Measurements from ENCODE around the gene TGFB1.

Gene TGFB1

DNA sequence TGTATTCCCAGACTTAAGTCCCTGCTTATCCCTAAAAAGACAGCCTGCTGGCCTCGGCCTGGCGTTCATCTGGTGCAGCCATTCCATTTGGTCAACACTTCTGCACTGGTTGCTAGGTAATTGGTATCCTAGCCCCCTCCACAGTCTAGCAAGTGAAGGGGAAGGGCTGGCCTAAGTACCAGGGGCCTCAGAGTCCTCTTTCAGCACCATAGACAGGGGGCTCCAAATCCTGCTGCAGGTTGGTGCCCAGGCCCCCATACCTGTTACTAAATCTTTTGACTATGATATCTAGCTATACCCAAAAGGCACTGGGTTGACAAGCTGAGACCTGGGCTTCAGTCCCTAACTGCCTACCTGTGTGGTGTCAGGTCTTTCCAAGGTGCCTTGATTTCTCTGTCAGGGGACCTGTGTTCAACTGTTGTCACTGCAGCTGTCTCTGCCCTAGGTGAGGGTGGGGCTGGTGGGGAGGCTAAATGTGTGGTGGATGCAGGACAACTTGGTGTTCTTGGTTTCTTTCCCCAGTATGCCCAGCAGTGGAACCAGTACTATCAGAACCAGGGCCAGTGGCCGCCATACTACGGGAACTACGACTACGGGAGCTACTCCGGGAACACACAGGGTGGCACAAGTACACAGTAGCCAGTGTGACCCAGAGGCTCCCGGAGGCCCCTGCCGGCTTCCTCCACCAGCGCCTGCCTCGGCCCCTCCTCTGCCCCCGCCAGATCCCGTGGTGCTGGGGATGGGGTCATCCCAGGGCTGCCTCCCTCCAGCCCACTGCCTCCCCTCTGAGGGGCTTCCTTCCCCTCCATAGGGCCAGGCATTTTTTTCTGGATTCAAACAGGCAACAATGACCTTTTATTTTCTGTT, 47.6 kb downstream of the TGFB1 start:
- Histone ChIP-seq H3K36me3 (ENCODE audit: insufficient read depth, low read length) (peaks cover 70% of the 10 kb centered on the region), H3K4me3 (ENCODE audit: low read depth in 1 of 2, low read length in 2 of 2) (no peak overlapping the region), H3K27ac (ENCODE audit: low read depth, low read length) (no peak overlapping the region), H3K27me3 (ENCODE audit: control insufficient read depth in 1 of 2, insufficient read depth in 2 of 2, low read length in 2 of 2) (no peaks in the 10 kb centered on the region), H3K4me1 (ENCODE audit: insufficient read depth, low read length) (peaks cover 26% of the 10 kb centered on the region), H3K9ac (ENCODE audit: low read length) (no peak overlapping the region), H3K9me3 (ENCODE audit: low read length) (no peaks in the 10 kb centered on the region)

DNA sequence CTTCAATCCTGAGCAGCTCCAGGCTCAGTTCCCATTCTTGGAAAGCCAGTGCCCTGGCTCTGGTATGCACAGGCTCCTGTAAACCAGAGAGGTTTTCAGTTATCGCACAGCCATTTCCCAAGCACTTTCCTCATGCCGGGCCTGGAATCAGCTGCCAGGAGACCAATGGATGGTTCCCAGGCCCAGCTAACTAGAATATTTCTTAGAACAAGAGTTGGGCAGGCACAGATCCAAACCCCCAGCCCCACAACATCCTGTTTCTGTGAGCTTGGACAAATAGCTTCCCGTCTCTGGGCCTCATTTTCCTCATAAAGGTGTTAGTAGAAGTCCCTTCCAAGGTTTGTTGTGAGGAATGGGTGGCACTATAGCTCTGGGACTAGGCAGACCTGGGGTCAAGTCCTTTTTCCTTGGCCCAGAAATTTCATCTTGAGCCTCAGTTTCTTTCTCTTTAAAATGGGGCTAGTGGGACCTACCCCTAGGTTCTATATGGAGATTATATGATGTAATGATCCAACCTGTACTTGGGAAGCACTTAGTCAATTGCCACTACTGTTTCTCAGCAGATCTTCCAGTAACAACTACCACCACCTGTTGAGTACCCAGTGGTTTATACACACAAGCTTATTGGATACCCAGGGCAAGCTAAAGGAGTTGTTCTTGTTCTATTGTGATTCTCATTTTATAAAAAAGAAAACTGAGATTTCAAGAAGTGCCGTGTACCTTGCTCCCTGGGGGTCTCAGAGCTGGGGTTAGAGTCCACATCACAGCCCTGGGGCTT, 48.8 kb downstream of the TGFB1 start:
- Histone ChIP-seq H3K36me3 (ENCODE audit: insufficient read depth, low read length) (peaks cover 78% of the 10 kb centered on the region), H3K4me1 (ENCODE audit: insufficient read depth, low read length) (peaks cover 27% of the 10 kb centered on the region), H3K9me3 (ENCODE audit: low read length) (no peaks in the 10 kb centered on the region), H3K27me3 (ENCODE audit: control insufficient read depth in 1 of 2, insufficient read depth in 2 of 2, low read length in 2 of 2) (no peaks in the 10 kb centered on the region), H3K9ac (ENCODE audit: low read length) (no peak overlapping the region), H3K27ac (ENCODE audit: low read depth, low read length) (no peak overlapping the region), H3K4me3 (ENCODE audit: low read depth in 1 of 2, low read length in 2 of 2) (no peak overlapping the region)

DNA sequence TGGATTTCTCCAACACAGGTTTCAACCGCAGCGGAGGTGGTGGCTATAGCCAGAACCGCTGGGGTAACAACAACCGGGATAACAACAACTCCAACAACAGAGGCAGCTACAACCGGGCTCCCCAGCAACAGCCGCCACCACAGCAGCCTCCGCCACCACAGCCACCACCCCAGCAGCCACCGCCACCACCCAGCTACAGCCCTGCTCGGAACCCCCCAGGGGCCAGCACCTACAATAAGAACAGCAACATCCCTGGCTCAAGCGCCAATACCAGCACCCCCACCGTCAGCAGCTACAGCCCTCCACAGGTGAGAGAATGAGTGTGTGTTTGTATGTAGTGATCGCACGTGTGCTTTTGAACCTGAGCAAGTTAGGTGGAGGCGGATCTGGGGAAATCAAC, 49.8 kb downstream of the TGFB1 start:
- Histone ChIP-seq H3K4me3 (ENCODE audit: low read depth in 1 of 2, low read length in 2 of 2) (no peak overlapping the region), H3K9me3 (ENCODE audit: low read length) (no peaks in the 10 kb centered on the region), H3K27me3 (ENCODE audit: control insufficient read depth in 1 of 2, insufficient read depth in 2 of 2, low read length in 2 of 2) (no peaks in the 10 kb centered on the region), H3K9ac (ENCODE audit: low read length) (no peak overlapping the region), H3K27ac (ENCODE audit: low read depth, low read length) (no peak overlapping the region), H3K36me3 (ENCODE audit: insufficient read depth, low read length) (peaks cover 78% of the 10 kb centered on the region), H3K4me1 (ENCODE audit: insufficient read depth, low read length) (peaks cover 32% of the 10 kb centered on the region)

DNA sequence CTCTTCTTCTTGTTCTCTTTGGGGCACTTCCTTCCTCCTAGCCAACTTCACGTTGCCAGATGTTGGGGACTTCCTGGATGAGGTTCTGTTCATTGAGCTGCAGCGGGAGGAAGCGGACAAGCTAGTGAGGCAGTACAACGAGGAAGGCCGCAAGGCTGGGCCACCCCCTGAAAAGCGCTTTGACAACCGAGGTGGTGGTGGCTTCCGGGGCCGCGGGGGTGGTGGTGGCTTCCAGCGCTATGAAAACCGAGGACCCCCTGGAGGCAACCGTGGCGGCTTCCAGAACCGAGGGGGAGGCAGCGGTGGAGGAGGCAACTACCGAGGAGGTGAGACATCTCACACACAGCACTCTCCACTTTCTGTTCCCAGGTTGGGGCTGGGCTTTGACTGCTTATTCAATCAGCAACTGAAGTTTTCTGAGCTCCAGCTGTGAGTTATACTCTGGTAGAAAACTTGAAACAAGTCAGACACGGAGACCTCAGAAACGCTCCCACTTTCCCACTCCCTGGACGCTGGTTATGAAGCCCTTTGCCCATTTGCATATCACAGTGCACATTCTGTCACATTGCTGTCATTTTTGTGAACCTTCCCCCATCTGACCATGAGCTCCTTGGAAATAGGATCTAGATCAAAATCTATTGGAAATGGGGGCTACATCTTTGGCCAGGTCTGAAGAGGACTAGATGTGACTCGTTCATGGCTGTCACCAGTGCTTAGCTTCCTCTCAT, 50.9 kb downstream of the TGFB1 start:
- no peak overlapping the region for H3K9ac ChIP-seq (ENCODE audit: low read length)
- peaks cover 32% of the 10 kb centered on the region for H3K4me1 ChIP-seq (ENCODE audit: insufficient read depth, low read length)
- no peaks in the 10 kb centered on the region for H3K9me3 ChIP-seq (ENCODE audit: low read length)
- H3K36me3 ChIP-seq (ENCODE audit: insufficient read depth, low read length), result peaks cover 72% of the 10 kb centered on the region
- no peak overlapping the region for H3K4me3 ChIP-seq (ENCODE audit: low read depth in 1 of 2, low read length in 2 of 2)
- H3K27me3 ChIP-seq (ENCODE audit: control insufficient read depth in 1 of 2, insufficient read depth in 2 of 2, low read length in 2 of 2), result no peaks in the 10 kb centered on the region
- H3K27ac ChIP-seq (ENCODE audit: low read depth, low read length), result no peak overlapping the region

DNA sequence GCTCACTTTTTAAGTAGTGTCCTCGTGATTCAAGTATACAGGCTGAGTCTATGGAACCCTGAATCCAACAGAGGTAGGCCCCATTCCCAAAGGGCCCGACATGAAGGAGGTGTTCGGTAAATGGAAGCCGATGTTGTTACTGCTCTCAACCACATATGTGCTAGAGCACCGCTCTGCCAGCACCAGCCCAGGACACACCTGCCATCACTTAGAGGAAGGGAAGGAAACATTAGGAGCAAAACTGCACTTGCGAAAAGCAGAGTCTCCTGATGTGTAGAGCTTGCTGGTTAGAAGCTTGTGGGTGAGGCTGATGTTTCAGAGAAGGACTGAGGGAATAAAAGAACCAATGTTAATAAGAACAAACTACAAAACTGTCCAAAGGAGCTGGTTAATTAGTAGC, 53.2 kb downstream of the TGFB1 start:
- Histone ChIP-seq H3K27ac (ENCODE audit: low read depth, low read length) (peak overlapping the region; percentile 86), H3K9me3 (ENCODE audit: low read length) (no peaks in the 10 kb centered on the region), H3K4me1 (ENCODE audit: insufficient read depth, low read length) (peaks cover 42% of the 10 kb centered on the region), H3K9ac (ENCODE audit: low read length) (no peak overlapping the region), H3K27me3 (ENCODE audit: control insufficient read depth in 1 of 2, insufficient read depth in 2 of 2, low read length in 2 of 2) (no peaks in the 10 kb centered on the region), H3K36me3 (ENCODE audit: insufficient read depth, low read length) (peaks cover 70% of the 10 kb centered on the region), H3K4me3 (ENCODE audit: low read depth in 1 of 2, low read length in 2 of 2) (no peak overlapping the region)

DNA sequence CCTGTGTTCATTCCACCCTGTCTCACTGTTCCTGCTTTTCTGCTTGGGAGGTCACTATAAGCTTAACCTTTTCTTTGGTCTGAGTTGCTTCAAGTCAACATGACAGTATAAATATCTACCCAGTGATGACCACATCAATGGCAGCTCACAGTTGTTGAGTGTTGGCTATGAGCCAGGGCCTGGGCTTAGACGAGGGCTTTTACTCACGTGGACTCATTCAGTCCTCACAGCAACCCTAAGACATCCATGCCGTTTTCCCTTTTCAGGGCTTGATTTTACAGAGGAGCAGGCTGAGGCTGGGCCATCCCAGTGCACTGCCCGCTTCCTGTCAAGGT, 54.0 kb downstream of the TGFB1 start:
- Histone ChIP-seq H3K9ac (ENCODE audit: low read length) (no peak overlapping the region), H3K4me3 (ENCODE audit: low read depth in 1 of 2, low read length in 2 of 2) (no peak overlapping the region), H3K4me1 (ENCODE audit: insufficient read depth, low read length) (peaks cover 42% of the 10 kb centered on the region), H3K27me3 (ENCODE audit: control insufficient read depth in 1 of 2, insufficient read depth in 2 of 2, low read length in 2 of 2) (no peaks in the 10 kb centered on the region), H3K36me3 (ENCODE audit: insufficient read depth, low read length) (peaks cover 70% of the 10 kb centered on the region), H3K27ac (ENCODE audit: low read depth, low read length) (peak overlapping the region; percentile 86), H3K9me3 (ENCODE audit: low read length) (no peaks in the 10 kb centered on the region)

DNA sequence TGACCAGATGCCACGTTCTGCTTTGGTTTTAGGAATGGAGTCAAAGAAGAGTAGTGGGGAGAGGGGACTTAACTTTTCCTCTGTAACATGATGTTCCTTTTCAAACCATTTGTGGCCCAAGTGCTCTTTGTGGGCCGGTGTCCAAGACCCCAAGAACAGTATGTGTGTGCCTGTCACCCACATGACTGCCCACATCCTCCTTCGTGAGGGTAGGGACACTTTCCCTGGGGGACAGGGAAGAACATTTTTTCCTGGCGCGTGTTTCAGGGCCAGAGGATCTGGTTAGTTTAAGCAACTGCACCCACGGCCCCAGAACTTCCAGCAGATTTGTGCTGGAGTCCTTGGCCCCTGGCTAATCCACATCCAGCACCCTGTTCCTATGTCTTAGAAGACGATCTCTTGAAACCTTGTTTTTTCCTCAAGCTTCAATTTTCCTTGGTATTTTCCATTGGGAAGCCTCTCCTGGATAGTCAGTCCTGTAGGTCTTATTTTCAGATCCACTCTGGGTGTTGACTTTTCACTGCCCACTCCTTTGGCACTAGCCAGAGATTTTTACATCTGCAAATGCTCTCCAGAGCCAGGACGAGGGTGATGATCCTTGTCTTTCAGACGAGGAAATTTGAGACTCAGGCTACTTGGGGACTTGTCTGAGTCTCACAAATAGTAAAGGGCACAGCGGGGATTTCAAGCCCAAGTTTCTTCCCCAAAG, 54.5 kb downstream of the TGFB1 start:
- Histone ChIP-seq H3K4me1 (ENCODE audit: insufficient read depth, low read length) (peaks cover 42% of the 10 kb centered on the region), H3K9ac (ENCODE audit: low read length) (no peak overlapping the region), H3K4me3 (ENCODE audit: low read depth in 1 of 2, low read length in 2 of 2) (no peak overlapping the region), H3K27ac (ENCODE audit: low read depth, low read length) (peak overlapping the region; percentile 86), H3K9me3 (ENCODE audit: low read length) (no peaks in the 10 kb centered on the region), H3K36me3 (ENCODE audit: insufficient read depth, low read length) (peaks cover 70% of the 10 kb centered on the region), H3K27me3 (ENCODE audit: control insufficient read depth in 1 of 2, insufficient read depth in 2 of 2, low read length in 2 of 2) (no peaks in the 10 kb centered on the region)

DNA sequence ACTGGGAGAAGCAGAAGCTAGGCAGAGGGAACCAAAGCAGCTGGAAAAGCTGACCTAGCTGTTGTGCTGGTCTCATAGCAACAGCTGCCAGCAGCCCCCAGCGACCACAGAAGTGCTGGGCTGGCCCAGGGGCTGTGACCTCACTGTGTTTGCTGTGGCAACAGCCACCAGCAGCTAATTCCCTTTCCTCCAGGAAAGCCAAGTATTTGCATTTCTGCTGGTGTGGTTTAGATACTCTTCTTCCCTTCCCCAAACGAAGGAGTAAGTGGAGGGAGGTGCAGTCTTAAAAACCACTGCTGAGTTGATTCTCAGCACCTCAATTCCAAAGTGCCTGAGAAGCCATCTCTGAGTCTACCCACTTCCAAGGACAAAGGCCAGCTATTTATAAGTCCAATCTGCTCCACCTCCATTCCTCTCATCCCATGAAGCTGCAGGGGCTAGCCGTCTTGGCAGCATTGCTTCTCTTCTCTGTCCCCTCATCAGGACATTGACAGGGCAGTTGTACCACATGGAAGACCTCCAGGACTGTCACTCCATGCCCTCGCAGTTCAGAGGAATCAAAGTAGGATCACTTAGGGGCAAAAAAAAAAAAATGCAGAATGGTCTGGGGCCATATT, 55.3 kb downstream of the TGFB1 start:
- H3K36me3 ChIP-seq (ENCODE audit: insufficient read depth, low read length), result peaks cover 70% of the 10 kb centered on the region
- H3K9me3 ChIP-seq (ENCODE audit: low read length), result no peaks in the 10 kb centered on the region
- peaks cover 42% of the 10 kb centered on the region for H3K4me1 ChIP-seq (ENCODE audit: insufficient read depth, low read length)
- H3K27ac ChIP-seq (ENCODE audit: low read depth, low read length), result peak overlapping the region; percentile 86
- no peaks in the 10 kb centered on the region for H3K27me3 ChIP-seq (ENCODE audit: control insufficient read depth in 1 of 2, insufficient read depth in 2 of 2, low read length in 2 of 2)
- H3K9ac ChIP-seq (ENCODE audit: low read length), result no peak overlapping the region
- H3K4me3 ChIP-seq (ENCODE audit: low read depth in 1 of 2, low read length in 2 of 2), result peak overlapping the region in 1 of 2 donors; percentile 12

DNA sequence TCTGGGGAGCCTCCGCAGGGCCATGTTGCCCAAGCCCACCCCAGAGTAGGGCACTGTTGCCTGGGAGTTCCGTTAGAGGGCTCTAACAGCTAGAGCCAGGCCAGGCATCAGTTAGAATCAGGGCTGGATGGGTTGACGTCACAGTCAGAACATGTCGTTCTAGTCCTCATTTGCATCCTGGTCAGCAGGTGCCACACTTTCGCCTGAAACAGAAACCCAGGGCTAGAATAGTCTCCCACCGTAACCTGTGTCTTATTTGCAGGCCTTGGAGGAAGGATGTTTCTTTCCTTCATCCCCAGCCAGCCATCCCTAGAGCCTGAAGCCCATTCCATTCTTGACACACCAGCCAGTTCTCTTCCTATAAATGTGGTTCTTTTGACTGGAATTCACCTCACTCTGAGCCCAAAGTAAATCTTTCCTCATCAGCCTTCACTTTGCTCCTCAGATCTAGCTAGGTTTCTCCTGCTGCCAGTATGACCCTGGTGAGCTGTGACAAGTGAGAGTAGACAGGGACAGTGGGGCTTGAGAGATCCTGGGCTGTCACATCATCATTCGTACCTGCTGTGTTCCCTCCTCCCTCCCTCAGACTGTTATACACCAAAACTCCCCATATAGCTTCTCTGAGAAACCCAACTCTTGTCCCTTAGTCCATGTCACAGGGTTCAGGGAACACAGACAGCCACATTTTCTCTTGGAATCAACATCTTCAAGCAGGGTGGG, 55.9 kb downstream of the TGFB1 start:
- no peaks in the 10 kb centered on the region for H3K27me3 ChIP-seq (ENCODE audit: control insufficient read depth in 1 of 2, insufficient read depth in 2 of 2, low read length in 2 of 2)
- H3K36me3 ChIP-seq (ENCODE audit: insufficient read depth, low read length), result peaks cover 70% of the 10 kb centered on the region
- peak overlapping the region in 1 of 2 donors; percentile 12 for H3K4me3 ChIP-seq (ENCODE audit: low read depth in 1 of 2, low read length in 2 of 2)
- H3K9me3 ChIP-seq (ENCODE audit: low read length), result no peaks in the 10 kb centered on the region
- H3K9ac ChIP-seq (ENCODE audit: low read length), result no peak overlapping the region
- H3K4me1 ChIP-seq (ENCODE audit: insufficient read depth, low read length), result peaks cover 42% of the 10 kb centered on the region
- H3K27ac ChIP-seq (ENCODE audit: low read depth, low read length), result peak overlapping the region; percentile 86

DNA sequence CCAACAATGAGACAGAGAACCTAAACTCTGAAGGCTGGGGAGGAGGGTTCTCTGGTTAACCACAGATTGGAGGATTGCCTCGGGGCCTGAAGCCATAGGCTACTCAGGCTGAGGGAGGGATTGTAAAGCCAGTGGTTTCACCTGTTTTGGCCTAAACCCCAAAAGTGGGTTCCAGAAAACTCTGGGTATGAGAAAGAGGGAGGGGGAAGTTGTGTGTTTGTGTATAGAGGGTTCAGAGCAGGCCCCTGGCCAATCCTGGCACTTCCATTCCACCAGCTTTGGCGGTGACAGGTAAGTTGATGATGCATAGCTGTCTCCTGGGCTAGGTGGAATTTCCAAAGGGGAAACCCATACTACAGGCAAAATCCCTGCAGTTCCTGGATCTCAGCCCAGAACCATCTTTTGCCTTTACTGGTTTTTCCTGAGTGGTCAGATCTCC, 57.3 kb downstream of the TGFB1 start:
- peak overlapping the region; percentile 16 for H3K27ac ChIP-seq (ENCODE audit: low read depth, low read length)
- no peak overlapping the region for H3K4me3 ChIP-seq (ENCODE audit: low read depth in 1 of 2, low read length in 2 of 2)
- no peak overlapping the region for H3K9ac ChIP-seq (ENCODE audit: low read length)

More for the DNA sequence above, 57.3 kb downstream of the TGFB1 start:
- H3K36me3 ChIP-seq (ENCODE audit: insufficient read depth, low read length), result peaks cover 69% of the 10 kb centered on the region
- H3K4me1 ChIP-seq (ENCODE audit: insufficient read depth, low read length), result peaks cover 42% of the 10 kb centered on the region
- H3K27me3 ChIP-seq (ENCODE audit: control insufficient read depth in 1 of 2, insufficient read depth in 2 of 2, low read length in 2 of 2), result no peaks in the 10 kb centered on the region
- no peaks in the 10 kb centered on the region for H3K9me3 ChIP-seq (ENCODE audit: low read length)
